NT2/D1 (cell line): ENCODE measurements around the gene OGA.

Source experiments
- SUZ12 ChIP-seq: IDR thresholded peaks from 2 replicates; pipeline ENCODE4 v1.6.1; 2011; ENCODE audit not compliant: insufficient read length, insufficient read depth; ENCODE audit errors: extremely low read depth
- YY1 ChIP-seq: IDR thresholded peaks from 2 replicates; pipeline ENCODE4 v1.6.1; 2011; ENCODE audit not compliant: insufficient read length, insufficient read depth
- ZNF274 ChIP-seq: IDR thresholded peaks from 2 replicates; pipeline ENCODE4 v1.6.1; 2011; ENCODE audit warnings: mild to moderate bottlenecking, low read depth, low read length

DNA sequence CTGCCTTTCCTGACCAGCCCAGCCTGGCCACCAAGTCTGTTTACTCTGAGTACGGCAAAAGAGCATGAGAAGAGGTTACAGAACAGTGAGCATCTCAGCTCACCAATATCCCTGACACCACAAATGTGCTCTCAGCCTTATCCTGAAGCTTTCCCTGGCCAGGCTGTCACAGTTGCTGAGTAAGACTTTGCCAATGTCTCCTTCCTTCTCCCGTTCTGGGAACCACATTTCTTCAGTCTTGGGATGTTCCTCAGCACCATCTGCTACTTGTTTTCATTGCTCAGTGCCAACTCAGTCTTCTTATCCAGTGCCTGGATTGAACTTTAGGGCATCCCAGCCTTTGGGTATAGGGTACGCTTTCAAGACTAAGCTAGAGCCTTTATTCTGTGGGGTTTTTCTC, 32.5 kb upstream of the OGA start:
- no peak for TF ChIP-seq SUZ12
- TF ChIP-seq YY1, result no peak
- TF ChIP-seq ZNF274, result no peak
